ENCODE data around the gene TM6SF1. TPM values are rescaled to one million over a fixed set of nuclear protein-coding genes. Genes with fewer than 3 reads are reported as not detected.

TM6SF1 gene
- total RNA-seq, 1 experiment from 2014 or later: 0.04 TPM

DNA sequence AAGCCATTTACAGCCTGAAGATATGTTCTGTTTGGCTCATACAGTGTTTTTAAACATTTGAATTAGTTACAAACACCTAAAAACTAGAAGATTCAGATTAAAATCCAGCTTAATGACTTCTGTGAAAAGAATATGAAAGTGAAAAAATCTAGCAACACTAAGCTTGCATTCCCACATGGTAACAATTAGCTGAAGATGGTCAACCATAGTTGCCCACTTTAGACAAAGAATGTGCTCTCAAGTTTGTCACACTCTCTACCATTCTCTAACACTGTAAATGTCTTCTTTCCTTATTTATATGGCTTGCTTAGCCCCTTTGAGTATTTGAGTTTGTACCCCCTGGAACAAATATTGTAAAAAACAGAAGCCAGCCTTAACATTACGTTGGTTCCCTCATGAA lies 67.4 kb downstream of the TM6SF1 start:
- DNase-seq (ENCODE audit: low spot score): no peak

DNA sequence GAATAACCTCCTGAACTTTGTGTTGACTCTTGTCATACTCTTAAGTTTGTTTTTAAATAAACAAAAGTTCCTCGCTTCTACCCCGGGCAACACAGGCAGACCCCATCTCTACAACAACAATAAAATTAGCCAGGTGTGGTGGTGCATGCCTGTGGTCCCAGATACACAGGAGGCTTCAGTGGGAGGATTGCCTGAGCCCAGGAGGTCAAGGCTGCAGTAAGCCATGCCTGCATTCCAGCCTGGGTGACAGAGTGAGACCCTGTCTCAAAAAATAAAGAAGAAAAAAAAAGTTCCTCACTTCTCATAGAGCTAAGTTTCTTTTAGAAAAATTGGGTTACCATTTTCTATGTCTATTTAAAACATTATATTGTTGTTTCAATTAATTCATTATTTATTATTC lies 70.9 kb downstream of the TM6SF1 start:
- DNase-seq (ENCODE audit: low spot score): no peak

DNA sequence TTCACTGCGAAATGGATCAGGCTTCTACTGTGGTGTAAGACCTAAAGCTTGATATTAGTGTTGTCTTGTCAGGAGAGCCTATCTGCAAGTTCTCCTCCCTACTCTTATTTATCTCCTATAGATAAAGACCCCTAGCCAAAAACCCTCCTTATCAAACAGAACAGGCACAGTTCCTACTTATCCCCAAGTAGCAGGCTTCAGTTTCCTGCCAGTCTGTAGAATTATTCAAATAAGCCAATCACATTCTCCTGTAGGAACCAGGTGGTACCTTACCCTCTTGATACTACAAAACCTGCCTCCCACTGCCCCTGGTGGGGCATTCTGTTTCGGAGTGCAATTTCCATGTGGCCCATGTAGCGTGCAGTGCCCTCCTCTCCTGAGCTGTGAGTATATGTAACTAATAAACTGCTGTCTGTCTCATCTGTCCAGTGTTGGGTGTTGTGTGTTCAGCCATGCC lies 71.5 kb downstream of the TM6SF1 start:
- no peak for DNase-seq (ENCODE audit: low spot score)

DNA sequence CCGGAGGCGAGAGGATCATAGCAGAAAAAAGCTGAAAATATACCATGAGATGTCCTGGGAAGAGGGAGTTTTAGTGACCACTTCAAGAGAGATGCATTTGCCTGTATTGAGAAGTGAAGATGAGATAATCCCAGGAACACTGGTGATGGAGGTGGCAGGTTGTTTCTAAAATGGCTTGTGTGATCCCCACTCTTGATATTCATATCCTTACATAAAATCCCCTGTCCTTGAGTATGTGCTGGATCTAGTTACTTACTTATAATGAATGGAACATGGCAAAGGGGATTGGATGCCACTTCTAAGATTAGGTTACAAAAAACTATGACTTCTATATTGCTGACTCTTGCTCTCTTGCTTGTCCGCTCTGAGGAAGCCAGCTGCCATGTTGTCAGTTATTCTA lies 78.1 kb downstream of the TM6SF1 start:
- DNase-seq (ENCODE audit: low spot score): no peak

Other genes starting within 250 kb of the TM6SF1 start
- 16.0 and 25.2 TPM in 2 replicates for gene HOMER2, start 154.9 kb upstream of the TM6SF1 start, total RNA-seq (2014; rRNA removed; shearing (Covaris generic))
- 47.9 and 54.5 TPM in 2 replicates for gene RAMAC, start 121.4 kb upstream of the TM6SF1 start, total RNA-seq (2014; rRNA removed; shearing (Covaris generic))
- gene C15orf40, start 96.0 kb upstream of the TM6SF1 start, total RNA-seq (2014; rRNA removed; shearing (Covaris generic)): 27.5 and 39.5 TPM in 2 replicates
- gene BTBD1, start 40.4 kb upstream of the TM6SF1 start, total RNA-seq (2014; rRNA removed; shearing (Covaris generic)): 44.4 and 51.6 TPM in 2 replicates
- gene HDGFL3, start 100.2 kb downstream of the TM6SF1 start, total RNA-seq (2014; rRNA removed; shearing (Covaris generic)): 37.5 and 40.6 TPM in 2 replicates
- gene BNC1, start 177.0 kb downstream of the TM6SF1 start, total RNA-seq (2014; rRNA removed; shearing (Covaris generic)): not detected in 2 replicates